Ascending aorta (tissue), 2 donors: ENCODE results near the gene TBC1D3B. TPM values are rescaled to one million over a fixed set of nuclear protein-coding genes. Genes with fewer than 3 reads are reported as not detected.
"Not testable (repeated sequence)": the region's sequence is repeated elsewhere in the genome, so short reads cannot be mapped to it uniquely, and the experiment has no call there.

ENCODE experiments used
- DNase-seq, 2 donors: peaks; one replicate each; pipeline ENCODE4 v3.0.0-alpha.2; 2019; ENCODE audit warnings: low spot score in 2 of 2
- H3K27ac ChIP-seq, 2 donors: fragments of 200-600 bp; sonication (generic); one replicate each; pipeline ENCODE4 v1.5.1; 2016 to 2017; ENCODE audit warnings: mild to moderate bottlenecking in 1 of 2
- H3K27me3 ChIP-seq: fragments of 200-600 bp; sonication (generic); one replicate; pipeline ENCODE4 v1.5.1; 2017
- H3K36me3 ChIP-seq, 2 donors: fragments of 200-600 bp; sonication (generic); one replicate each; pipeline ENCODE4 v1.5.1; 2016
- H3K4me1 ChIP-seq, 2 donors: fragments of 200-600 bp; sonication (generic); one replicate each; pipeline ENCODE4 v1.5.1; 2016 to 2017; ENCODE audit warnings: mild to moderate bottlenecking in 1 of 2
- H3K4me3 ChIP-seq, 2 donors: fragments of 200-600 bp; sonication (generic); one replicate each; pipeline ENCODE4 v1.5.1; 2016 to 2017; ENCODE audit warnings: mild to moderate bottlenecking in 1 of 2
- H3K9me3 ChIP-seq, 2 donors: fragments of 200-600 bp; sonication (generic); one replicate each; pipeline ENCODE4 v1.5.1; 2016
- CTCF ChIP-seq, 3 experiments: fragments of 200-600 bp in 2 of 3; fragments of 450-650 bp in 1 of 3; sonication (generic) in 2 of 3; IDR thresholded peaks; one replicate each; pipeline ENCODE4 v1.5.1; 2016 to 2019; ENCODE audit warnings: antibody characterized with exemption in 3 of 3, mild to moderate bottlenecking in 1 of 3, moderate library complexity in 1 of 3
- intact Hi-C: fragments of 100-400 bp; cut with DNase I; formaldehyde crosslinking; loops from one replicate; pipeline ENCODE4 v1.15.1; 2023
- total RNA-seq: library from RNA; depleted of rRNA; stranded (reverse); fragments of >200 nt; gene quantifications from one replicate; pipeline ENCODE4 v1.1.0, GENCODE V29; 2016

Gene TBC1D3B
- total RNA-seq, 1 donor from 2014 or later, result not detected

GRCh38 chr17:36197387-36197703, 20.9 kb upstream of the TBC1D3B start:
- Histone ChIP-seq H3K36me3 (no peaks in the 10 kb centered on the region), H3K27me3 (no peaks in the 10 kb centered on the region), H3K9me3 (no peaks in the 10 kb centered on the region), H3K27ac (no peak overlapping the region), H3K4me1 (no peaks in the 10 kb centered on the region), H3K4me3 (no peak overlapping the region)
- no peak for TF ChIP-seq CTCF (IDR thresholded peaks at IDR 0.05)
- no peak for DNase-seq
- intact Hi-C loops, result no loop called here

- Histone ChIP-seq H3K36me3 (no peaks in the 10 kb centered on the region), H3K27me3 (no peaks in the 10 kb centered on the region), H3K9me3 (no peaks in the 10 kb centered on the region), H3K4me1 (no peaks in the 10 kb centered on the region), H3K4me3 (no peak overlapping the region), H3K27ac (no peak overlapping the region)
- DNase-seq, result no peak
- TF ChIP-seq CTCF (IDR thresholded peaks at IDR 0.05), result no peak
- intact Hi-C loops, result no loop called here
Measured at GRCh38 chr17:36196131-36196486, 19.7 kb upstream of the TBC1D3B start.

GRCh38 chr17:36195434-36196130, 19.1 kb upstream of the TBC1D3B start:
- Histone ChIP-seq H3K36me3 (no peaks in the 10 kb centered on the region), H3K4me1 (no peaks in the 10 kb centered on the region), H3K27me3 (no peaks in the 10 kb centered on the region), H3K9me3 (no peaks in the 10 kb centered on the region), H3K27ac (no peak overlapping the region), H3K4me3 (no peak overlapping the region)
- DNase-seq, result no peak
- intact Hi-C loops, result no loop called here
- no peak for TF ChIP-seq CTCF (IDR thresholded peaks at IDR 0.05)

- H3K27me3 ChIP-seq, H3K36me3 ChIP-seq, DNase-seq, H3K9me3 ChIP-seq, H3K4me1 ChIP-seq, H3K27ac ChIP-seq, intact Hi-C loops, H3K4me3 ChIP-seq: not testable (repeated sequence)
Measured at GRCh38 chr17:36194832-36195433, 18.5 kb upstream of the TBC1D3B start.

- H3K36me3 ChIP-seq, H3K27me3 ChIP-seq, H3K9me3 ChIP-seq, H3K4me1 ChIP-seq, H3K27ac ChIP-seq, intact Hi-C loops, DNase-seq, H3K4me3 ChIP-seq: not testable (repeated sequence)
Measured at GRCh38 chr17:36194147-36194831, 17.9 kb upstream of the TBC1D3B start.

GRCh38 chr17:36193216-36193775, 16.9 kb upstream of the TBC1D3B start:
- DNase-seq, result no peak
- Histone ChIP-seq H3K4me3 (no peak overlapping the region), H3K27ac (no peak overlapping the region), H3K4me1 (no peaks in the 10 kb centered on the region), H3K9me3 (no peaks in the 10 kb centered on the region), H3K36me3 (no peaks in the 10 kb centered on the region), H3K27me3 (no peaks in the 10 kb centered on the region)
- TF ChIP-seq CTCF (IDR thresholded peaks at IDR 0.05), result no peak
- intact Hi-C loops, result no loop called here

- H3K27ac ChIP-seq, H3K4me3 ChIP-seq, H3K9me3 ChIP-seq, DNase-seq, H3K27me3 ChIP-seq, H3K4me1 ChIP-seq, intact Hi-C loops, H3K36me3 ChIP-seq: not testable (repeated sequence)
Measured at GRCh38 chr17:36190549-36191330, 14.3 kb upstream of the TBC1D3B start.

- H3K27ac ChIP-seq, H3K9me3 ChIP-seq, H3K4me3 ChIP-seq, intact Hi-C loops, DNase-seq, H3K36me3 ChIP-seq, H3K4me1 ChIP-seq, H3K27me3 ChIP-seq: not testable (repeated sequence)
Measured at GRCh38 chr17:36189993-36190392, 13.6 kb upstream of the TBC1D3B start.
